ACC112 (cell line): ENCODE data around the gene RNF7.

Experiments used
- H2AFZ ChIP-seq: fragments of 200-600 bp; sonication (generic); one replicate; pipeline ENCODE4 v1.6.0; 2017; ENCODE audit warnings: antibody characterized with exemption, low read length; ENCODE audit not compliant: unreplicated experiment
- H3K27ac ChIP-seq: fragments of 200-600 bp; sonication (generic); 2 replicates; pipeline ENCODE4 v1.5.1; 2014; ENCODE audit warnings: low read depth, mild to moderate bottlenecking, antibody characterized with exemption, low read length, moderate library complexity
- H3K27me3 ChIP-seq: fragments of 200-600 bp; sonication (generic); 2 replicates; pipeline ENCODE4 v1.6.1; 2014; ENCODE audit warnings: mild to moderate bottlenecking, antibody characterized with exemption, low read length, moderate library complexity, mixed read lengths; ENCODE audit not compliant: insufficient read depth
- H3K36me3 ChIP-seq: fragments of 200-600 bp; sonication (generic); 2 replicates; pipeline ENCODE4 v1.6.1; 2016; ENCODE audit warnings: mild to moderate bottlenecking, antibody characterized with exemption, low read length, moderate library complexity, mixed read lengths; ENCODE audit not compliant: insufficient read depth
- H3K4me1 ChIP-seq: fragments of 200-600 bp; sonication (generic); one replicate; pipeline ENCODE4 v1.6.1; 2016; ENCODE audit warnings: low read length, mixed read lengths; ENCODE audit not compliant: insufficient read depth, unreplicated experiment, control insufficient read depth
- H3K4me3 ChIP-seq: fragments of 200-600 bp; sonication (generic); 2 replicates; pipeline ENCODE4 v1.5.1; 2014; ENCODE audit warnings: mild to moderate bottlenecking, low read depth, low read length
- H3K79me2 ChIP-seq: fragments of 200-600 bp; sonication (generic); one replicate; pipeline ENCODE4 v1.6.0; 2016; ENCODE audit warnings: low read length; ENCODE audit not compliant: control insufficient read depth, unreplicated experiment, insufficient read depth

The RNF7 gene

GRCh38 chr3:141735176-141735575 is 2.9 kb upstream of the RNF7 start:
- Histone ChIP-seq H3K4me1 (peaks cover 9% of the 10 kb centered on the region), H3K79me2 (peaks cover 20% of the 10 kb centered on the region), H3K4me3 (no peak overlapping the region), H3K27me3 (no peaks in the 10 kb centered on the region), H3K36me3 (no peaks in the 10 kb centered on the region), H3K27ac (no peak overlapping the region), H2AFZ (peak overlapping the region; percentile 23)

- no peaks in the 10 kb centered on the region for H3K36me3 ChIP-seq
- H3K27ac ChIP-seq: no peak overlapping the region
- H3K4me3 ChIP-seq: no peak overlapping the region
- no peak overlapping the region for H2AFZ ChIP-seq
- H3K27me3 ChIP-seq: no peaks in the 10 kb centered on the region
- peaks cover 17% of the 10 kb centered on the region for H3K4me1 ChIP-seq
- H3K79me2 ChIP-seq: peaks cover 28% of the 10 kb centered on the region
These were observed 2.2 kb upstream of the RNF7 start for GRCh38 chr3:141735770-141736465.

- no peaks in the 10 kb centered on the region for H3K27me3 ChIP-seq
These were observed 1.0 kb upstream of the RNF7 start for GRCh38 chr3:141737093-141737492.

GRCh38 chr3:141737678-141738021 is 448 bp upstream of the RNF7 start:
- Histone ChIP-seq H3K4me1 (peaks cover 22% of the 10 kb centered on the region), H3K4me3 (peak overlapping the region; percentile 93), H2AFZ (peak overlapping the region; percentile 91), H3K79me2 (peaks cover 44% of the 10 kb centered on the region), H3K27me3 (no peaks in the 10 kb centered on the region), H3K36me3 (no peaks in the 10 kb centered on the region), H3K27ac (peak overlapping the region; percentile 45; the same call in 1 of the 2 replicates)

More at GRCh38 chr3:141737093-141737492, 1.0 kb upstream of the RNF7 start:
- H3K4me3 ChIP-seq: no peak overlapping the region
- peak overlapping the region; percentile 34 for H2AFZ ChIP-seq
- peaks cover 22% of the 10 kb centered on the region for H3K4me1 ChIP-seq
- no peak overlapping the region for H3K27ac ChIP-seq
- no peaks in the 10 kb centered on the region for H3K36me3 ChIP-seq
- peaks cover 40% of the 10 kb centered on the region for H3K79me2 ChIP-seq

- Histone ChIP-seq H3K79me2 (peaks cover 57% of the 10 kb centered on the region), H2AFZ (peak overlapping the region; percentile 98), H3K27me3 (no peaks in the 10 kb centered on the region), H3K4me1 (peaks cover 28% of the 10 kb centered on the region), H3K27ac (peak overlapping the region; percentile 81), H3K4me3 (peak overlapping the region; percentile 93), H3K36me3 (no peaks in the 10 kb centered on the region; the same call in 1 of the 2 replicates)
These were observed 829 bp downstream of the RNF7 start for GRCh38 chr3:141738891-141739363.

- H2AFZ ChIP-seq: no peak overlapping the region
- H3K36me3 ChIP-seq: peaks cover 3% of the 10 kb centered on the region; the same call in 1 of the 2 replicates
- peaks cover 28% of the 10 kb centered on the region for H3K4me1 ChIP-seq
- peaks cover 65% of the 10 kb centered on the region for H3K79me2 ChIP-seq
- peak overlapping the region; percentile 81 for H3K27ac ChIP-seq
- H3K27me3 ChIP-seq: no peaks in the 10 kb centered on the region
- H3K4me3 ChIP-seq: peak overlapping the region; percentile 93
These were observed 1.6 kb downstream of the RNF7 start for GRCh38 chr3:141739731-141740130.

GRCh38 chr3:141740349-141740748 is 2.3 kb downstream of the RNF7 start:
- no peak overlapping the region for H2AFZ ChIP-seq
- peaks cover 28% of the 10 kb centered on the region for H3K4me1 ChIP-seq
- H3K4me3 ChIP-seq: peak overlapping the region; percentile 93
- H3K79me2 ChIP-seq: peaks cover 71% of the 10 kb centered on the region
- H3K36me3 ChIP-seq: peaks cover 8% of the 10 kb centered on the region
- no peak overlapping the region for H3K27ac ChIP-seq
- no peaks in the 10 kb centered on the region for H3K27me3 ChIP-seq

GRCh38 chr3:141743305-141743704 is 5.2 kb downstream of the RNF7 start:
- H3K36me3 ChIP-seq: peaks cover 26% of the 10 kb centered on the region
- no peak overlapping the region for H3K27ac ChIP-seq
- H3K4me1 ChIP-seq: peaks cover 28% of the 10 kb centered on the region
- H3K4me3 ChIP-seq: no peak overlapping the region
- H2AFZ ChIP-seq: no peak overlapping the region
- H3K79me2 ChIP-seq: peaks cover 70% of the 10 kb centered on the region
- H3K27me3 ChIP-seq: no peaks in the 10 kb centered on the region

- peaks cover 26% of the 10 kb centered on the region for H3K36me3 ChIP-seq
- no peak overlapping the region for H3K4me3 ChIP-seq
- H3K4me1 ChIP-seq: peaks cover 7% of the 10 kb centered on the region
- H3K27me3 ChIP-seq: no peaks in the 10 kb centered on the region
- H2AFZ ChIP-seq: no peak overlapping the region
- peaks cover 34% of the 10 kb centered on the region for H3K79me2 ChIP-seq
- no peak overlapping the region for H3K27ac ChIP-seq
These were observed 8.9 kb downstream of the RNF7 start for GRCh38 chr3:141746962-141747361.

- no peak overlapping the region for H3K4me3 ChIP-seq
- H3K79me2 ChIP-seq: no peaks in the 10 kb centered on the region
- H2AFZ ChIP-seq: no peak overlapping the region
- H3K27ac ChIP-seq: no peak overlapping the region
- H3K4me1 ChIP-seq: no peaks in the 10 kb centered on the region
- H3K27me3 ChIP-seq: no peaks in the 10 kb centered on the region
- H3K36me3 ChIP-seq: no peaks in the 10 kb centered on the region; the same call in 1 of the 2 replicates
These were observed 15.3 kb downstream of the RNF7 start for GRCh38 chr3:141753399-141753798.

GRCh38 chr3:141754032-141754431 is 15.9 kb downstream of the RNF7 start:
- no peak overlapping the region for H3K27ac ChIP-seq
- H3K4me3 ChIP-seq: no peak overlapping the region
- no peaks in the 10 kb centered on the region; the same call in 1 of the 2 replicates for H3K36me3 ChIP-seq
- no peaks in the 10 kb centered on the region for H3K4me1 ChIP-seq
- no peak overlapping the region for H2AFZ ChIP-seq
- H3K27me3 ChIP-seq: no peaks in the 10 kb centered on the region
- no peaks in the 10 kb centered on the region for H3K79me2 ChIP-seq
